GM12873 (cell line): ENCODE data around the gene RPSA.

Experiments
- TF ChIP-seq, protein P1 (sequence below): IDR thresholded peaks from 2 replicates; pipeline ENCODE4 v1.5.1; 2012; ENCODE audit warnings: low read depth, mild to moderate bottlenecking, moderate library complexity, low read length, control low read depth; ENCODE audit not compliant: insufficient read depth; ENCODE audit errors: missing control alignments

The RPSA gene

DNA sequence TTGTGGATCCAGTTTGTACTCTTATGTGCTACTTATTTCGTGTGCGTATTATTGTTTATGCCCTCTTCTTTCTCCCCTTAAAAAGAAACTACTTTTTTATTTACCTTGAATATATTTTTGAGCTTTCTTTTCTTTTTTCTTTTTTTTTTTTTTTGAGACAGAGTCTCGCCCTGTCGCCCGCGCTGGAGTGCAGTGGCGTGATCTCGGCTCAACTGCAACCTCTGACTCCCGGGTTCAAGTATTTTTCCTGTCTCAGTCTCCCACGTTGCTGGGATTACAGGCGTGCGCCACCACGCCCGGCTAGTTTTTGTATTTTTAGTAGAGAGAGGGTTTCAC lies 21.9 kb upstream of the RPSA start:
- TF ChIP-seq, protein P1, sequence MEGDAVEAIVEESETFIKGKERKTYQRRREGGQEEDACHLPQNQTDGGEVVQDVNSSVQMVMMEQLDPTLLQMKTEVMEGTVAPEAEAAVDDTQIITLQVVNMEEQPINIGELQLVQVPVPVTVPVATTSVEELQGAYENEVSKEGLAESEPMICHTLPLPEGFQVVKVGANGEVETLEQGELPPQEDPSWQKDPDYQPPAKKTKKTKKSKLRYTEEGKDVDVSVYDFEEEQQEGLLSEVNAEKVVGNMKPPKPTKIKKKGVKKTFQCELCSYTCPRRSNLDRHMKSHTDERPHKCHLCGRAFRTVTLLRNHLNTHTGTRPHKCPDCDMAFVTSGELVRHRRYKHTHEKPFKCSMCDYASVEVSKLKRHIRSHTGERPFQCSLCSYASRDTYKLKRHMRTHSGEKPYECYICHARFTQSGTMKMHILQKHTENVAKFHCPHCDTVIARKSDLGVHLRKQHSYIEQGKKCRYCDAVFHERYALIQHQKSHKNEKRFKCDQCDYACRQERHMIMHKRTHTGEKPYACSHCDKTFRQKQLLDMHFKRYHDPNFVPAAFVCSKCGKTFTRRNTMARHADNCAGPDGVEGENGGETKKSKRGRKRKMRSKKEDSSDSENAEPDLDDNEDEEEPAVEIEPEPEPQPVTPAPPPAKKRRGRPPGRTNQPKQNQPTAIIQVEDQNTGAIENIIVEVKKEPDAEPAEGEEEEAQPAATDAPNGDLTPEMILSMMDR, result no peak

- TF ChIP-seq, protein P1, result no peak
Observed at GRCh38 chr3:39385456-39386090, 20.9 kb upstream of the RPSA start.

GRCh38 chr3:39386318-39386717 lies 20.2 kb upstream of the RPSA start:
- TF ChIP-seq, protein P1, result no peak

DNA sequence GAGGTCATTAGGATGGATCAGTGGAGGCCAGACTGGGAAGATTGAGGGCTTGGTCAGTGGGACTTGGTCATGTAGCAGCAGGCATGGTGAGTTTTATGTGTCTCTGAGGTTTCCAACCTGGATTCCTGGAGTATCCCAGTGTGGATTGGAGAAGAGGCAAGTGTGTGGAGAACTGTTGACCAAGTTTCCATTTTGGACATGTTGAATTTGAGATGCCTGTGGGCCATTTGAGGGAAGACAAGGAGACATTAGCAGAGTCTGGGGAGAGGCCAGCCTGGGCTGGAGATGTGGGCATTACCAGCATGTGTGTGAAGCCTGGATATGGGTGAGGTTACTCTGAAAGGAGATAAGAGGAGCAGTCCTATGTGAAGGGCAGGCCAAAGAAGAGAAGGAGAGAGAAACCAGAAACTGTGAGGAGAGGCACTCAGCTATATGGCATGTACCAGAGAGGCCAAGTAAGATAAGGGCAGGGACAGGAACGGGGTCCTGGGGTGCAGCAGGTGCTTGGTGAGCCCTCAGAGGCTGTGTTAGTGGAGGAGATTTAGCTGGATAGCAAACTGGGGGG lies 19.0 kb upstream of the RPSA start:
- TF ChIP-seq, protein P1, result no peak

- TF ChIP-seq, protein P1, result no peak
Observed at GRCh38 chr3:39388153-39388552, 18.4 kb upstream of the RPSA start.

DNA sequence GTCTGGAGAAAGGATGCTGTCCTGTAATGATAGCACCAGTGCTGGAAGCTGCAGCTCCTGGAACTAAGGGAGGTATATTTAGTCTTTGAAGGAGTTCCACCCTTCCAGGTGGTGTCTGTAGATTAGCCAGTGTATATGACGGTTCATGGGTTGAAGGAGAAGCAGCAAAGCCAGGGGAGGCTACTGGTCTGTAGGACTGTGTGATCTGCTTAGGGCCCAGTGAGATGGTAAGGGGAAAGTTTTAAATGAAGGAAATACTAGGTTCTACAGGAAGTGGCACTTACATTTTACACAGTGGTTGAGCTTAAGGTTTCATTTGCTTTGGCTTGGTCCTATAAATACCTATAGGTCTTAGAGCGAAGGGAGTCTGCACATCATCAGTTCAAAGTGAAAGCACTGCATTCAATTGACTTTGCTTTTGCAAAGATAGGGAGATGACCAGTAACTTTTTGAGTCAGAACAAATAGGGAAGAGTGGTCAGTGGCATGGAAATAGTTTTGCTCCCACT lies 17.7 kb upstream of the RPSA start:
- TF ChIP-seq, protein P1, result no peak

DNA sequence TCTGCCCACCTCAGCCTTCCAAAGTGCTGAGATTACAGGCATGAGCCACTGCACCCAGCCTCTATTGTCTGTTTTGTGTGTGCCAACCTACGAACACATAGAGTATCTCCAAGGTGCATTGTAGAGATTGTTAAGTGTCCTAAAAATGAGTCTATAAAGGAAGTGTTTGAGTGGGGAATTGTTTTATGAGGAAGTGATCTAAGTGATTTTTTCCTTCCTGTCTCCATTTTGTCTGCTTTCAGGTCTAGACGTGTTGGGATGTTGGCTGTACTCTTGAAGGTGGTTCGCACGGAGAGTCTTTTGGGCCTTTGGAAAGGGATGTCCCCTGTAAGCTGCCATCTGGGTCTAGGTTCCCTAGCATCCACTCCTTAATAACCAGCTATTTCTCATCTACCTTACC lies 16.3 kb upstream of the RPSA start:
- TF ChIP-seq, protein P1, result no peak
